IPS-18c (cell line): Measurements from ENCODE around the gene MEIS1.
"Not testable (repeated sequence)": the region's sequence is repeated elsewhere in the genome, so short reads cannot be mapped to it uniquely, and the experiment has no call there.

Experiments
- H3K4me3 ChIP-seq: 2 replicates; pipeline ENCODE4 v1.7.0; 2013; ENCODE audit warnings: low read depth, mild to moderate bottlenecking, low read length, moderate library complexity; ENCODE audit not compliant: insufficient read depth
- H3K9me3 ChIP-seq: one replicate; pipeline ENCODE4 v1.6.1; 2013; ENCODE audit warnings: mild to moderate bottlenecking, low read length, moderate library complexity; ENCODE audit not compliant: control insufficient read depth, insufficient read depth

Gene MEIS1

GRCh38 chr2:66434679-66435548 lies at the start of gene MEIS1:
Gene MEIS1, plus strand, starts transcription at chr2:66435125. Its CDS starts 732 bp downstream, at chr2:66435857.
- Histone ChIP-seq H3K9me3 (no peaks in the 10 kb centered on the region), H3K4me3 (peak within 1 kb of the TSS; percentile 74)

GRCh38 chr2:66387016-66387753 lies 47.7 kb upstream of the MEIS1 start:
- H3K4me3 ChIP-seq = no peak overlapping the region

GRCh38 chr2:66389651-66390131 lies 45.2 kb upstream of the MEIS1 start:
- H3K9me3 ChIP-seq = peaks cover 2% of the 10 kb centered on the region
- no peak overlapping the region for H3K4me3 ChIP-seq

More at GRCh38 chr2:66387016-66387753, 47.7 kb upstream of the MEIS1 start:
- H3K9me3 ChIP-seq = peaks cover 2% of the 10 kb centered on the region

- Histone ChIP-seq H3K4me3 (no peak overlapping the region), H3K9me3 (peaks cover 2% of the 10 kb centered on the region)
Measured at GRCh38 chr2:66390152-66390551, 44.8 kb upstream of the MEIS1 start.

GRCh38 chr2:66390811-66391210 lies 44.1 kb upstream of the MEIS1 start:
- Histone ChIP-seq H3K4me3 (peak overlapping the region; percentile 6; the same call in 1 of the 2 replicates), H3K9me3 (peaks cover 2% of the 10 kb centered on the region)

GRCh38 chr2:66391240-66391639 lies 43.7 kb upstream of the MEIS1 start:
- not testable (repeated sequence) for H3K4me3 ChIP-seq, H3K9me3 ChIP-seq

GRCh38 chr2:66405473-66405872 lies 29.5 kb upstream of the MEIS1 start:
- no peaks in the 10 kb centered on the region for H3K9me3 ChIP-seq

GRCh38 chr2:66408905-66409304 lies 26.0 kb upstream of the MEIS1 start:
- Histone ChIP-seq H3K4me3 (no peak overlapping the region), H3K9me3 (no peaks in the 10 kb centered on the region)

More at GRCh38 chr2:66405473-66405872, 29.5 kb upstream of the MEIS1 start:
- H3K4me3 ChIP-seq = no peak overlapping the region

- no peaks in the 10 kb centered on the region for H3K9me3 ChIP-seq
- no peak overlapping the region for H3K4me3 ChIP-seq
Measured at GRCh38 chr2:66412874-66413273, 22.1 kb upstream of the MEIS1 start.

- no peak overlapping the region for H3K4me3 ChIP-seq
Measured at GRCh38 chr2:66414896-66415295, 20.0 kb upstream of the MEIS1 start.

GRCh38 chr2:66418381-66418780 lies 16.5 kb upstream of the MEIS1 start:
- H3K9me3 ChIP-seq = no peaks in the 10 kb centered on the region
- no peak overlapping the region for H3K4me3 ChIP-seq

More at GRCh38 chr2:66414896-66415295, 20.0 kb upstream of the MEIS1 start:
- no peaks in the 10 kb centered on the region for H3K9me3 ChIP-seq

- no peaks in the 10 kb centered on the region for H3K9me3 ChIP-seq
- no peak overlapping the region for H3K4me3 ChIP-seq
Measured at GRCh38 chr2:66421612-66422011, 13.3 kb upstream of the MEIS1 start.

- Histone ChIP-seq H3K4me3 (no peak overlapping the region), H3K9me3 (no peaks in the 10 kb centered on the region)
Measured at GRCh38 chr2:66423391-66424124, 11.4 kb upstream of the MEIS1 start.

GRCh38 chr2:66426244-66427111 lies 8.4 kb upstream of the MEIS1 start:
- Histone ChIP-seq H3K4me3 (peak overlapping the region; percentile 58), H3K9me3 (no peaks in the 10 kb centered on the region)

- Histone ChIP-seq H3K4me3 (no peak overlapping the region), H3K9me3 (no peaks in the 10 kb centered on the region)
Measured at GRCh38 chr2:66427300-66427699, 7.6 kb upstream of the MEIS1 start.

GRCh38 chr2:66428986-66429612 lies 5.8 kb upstream of the MEIS1 start:
- no peak overlapping the region for H3K4me3 ChIP-seq
- H3K9me3 ChIP-seq = no peaks in the 10 kb centered on the region
